NCI-H2196 (cell line): ENCODE data around the gene SPACA9.

Source experiments
- DNase-seq: peaks from one replicate; lab custom pipeline; 2025; ENCODE audit not compliant: unreplicated experiment; lab: John Stamatoyannopoulos, UW

Gene SPACA9

DNA sequence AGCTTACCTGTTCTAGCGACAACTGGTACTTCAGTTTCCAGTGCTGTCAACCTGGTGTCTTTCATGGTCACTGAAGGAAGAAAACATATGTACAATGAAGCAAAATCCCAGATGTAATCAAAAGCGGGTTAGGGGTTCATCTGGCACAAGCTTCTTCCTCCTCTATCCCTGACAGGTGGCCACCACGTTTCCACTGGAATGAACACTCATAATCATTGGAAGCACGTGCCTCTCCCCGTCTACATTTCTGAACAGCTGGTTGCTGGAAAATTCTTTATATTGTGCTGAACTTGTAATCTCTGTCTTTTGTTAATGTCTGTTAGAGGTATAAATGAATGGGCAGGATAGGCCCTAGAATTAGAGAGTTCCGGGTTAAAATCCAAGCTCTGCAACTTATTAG is 56.3 kb downstream of the SPACA9 start:
- no peak for DNase-seq

GRCh38 chr9:132937463-132937901 is 58.8 kb downstream of the SPACA9 start:
- DNase-seq = no peak

DNA sequence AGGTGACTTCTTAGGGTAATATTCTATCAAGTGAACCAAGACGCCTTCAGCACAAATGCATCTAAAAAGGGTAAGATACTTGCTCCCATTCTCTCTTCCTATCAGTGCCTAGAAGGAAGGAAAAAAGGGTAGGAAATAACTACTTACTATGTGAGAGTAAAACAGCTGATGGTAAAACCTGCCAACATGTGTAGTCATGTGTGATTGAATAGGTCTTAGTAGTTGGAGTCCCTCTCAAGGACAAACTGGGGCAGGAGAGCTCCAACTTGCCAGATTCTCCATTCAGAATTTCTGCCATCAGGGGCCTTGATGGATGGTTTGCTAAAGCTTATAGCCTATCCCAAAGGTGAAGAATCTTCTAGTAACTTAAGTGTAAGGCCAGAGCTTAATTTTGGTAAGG is 60.5 kb downstream of the SPACA9 start:
- DNase-seq = no peak
